Stimulated activated CD8-positive, alpha-beta memory T cell treated with anti-CD3 and anti-CD28 coated beads, Interleukin-4, amount 100 ng/mL, for 24 hours (primary cell): ENCODE measurements around the gene HMOX1.
"Not testable (repeated sequence)": the region's sequence is repeated elsewhere in the genome, so short reads cannot be mapped to it uniquely, and the experiment has no call there.

Source experiments
- DNase-seq: peaks from one replicate; pipeline ENCODE4 v3.0.0-alpha.2; 2020; ENCODE audit warnings: low read depth

HMOX1 gene

DNA sequence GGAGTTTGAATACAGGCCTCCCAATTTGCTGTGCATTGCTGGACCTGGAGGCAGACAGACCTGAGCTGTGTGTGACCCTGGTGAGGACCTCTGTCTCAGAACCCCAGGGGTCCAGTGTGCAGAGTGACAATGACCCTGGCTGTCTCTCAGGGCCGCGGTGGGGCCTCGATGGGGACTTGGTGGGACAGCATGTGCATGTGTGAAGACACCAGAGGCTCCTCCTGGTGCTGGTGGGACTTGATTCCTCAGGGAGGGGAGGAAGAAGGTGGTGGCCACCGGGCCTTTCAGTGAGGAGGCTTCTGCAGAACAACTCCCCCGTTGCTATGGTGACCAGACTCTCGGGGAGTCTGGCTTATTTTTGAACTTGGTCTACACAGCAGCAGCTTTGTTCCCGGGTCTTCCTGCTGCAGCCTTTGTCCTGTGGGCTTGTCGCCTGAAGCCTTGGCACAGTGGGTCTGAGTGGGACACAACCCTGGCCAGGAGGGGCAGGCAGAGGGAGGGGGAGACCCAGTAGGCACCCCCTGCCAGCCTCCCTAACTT lies 54.4 kb downstream of the HMOX1 start:
- DNase-seq = no peak

DNA sequence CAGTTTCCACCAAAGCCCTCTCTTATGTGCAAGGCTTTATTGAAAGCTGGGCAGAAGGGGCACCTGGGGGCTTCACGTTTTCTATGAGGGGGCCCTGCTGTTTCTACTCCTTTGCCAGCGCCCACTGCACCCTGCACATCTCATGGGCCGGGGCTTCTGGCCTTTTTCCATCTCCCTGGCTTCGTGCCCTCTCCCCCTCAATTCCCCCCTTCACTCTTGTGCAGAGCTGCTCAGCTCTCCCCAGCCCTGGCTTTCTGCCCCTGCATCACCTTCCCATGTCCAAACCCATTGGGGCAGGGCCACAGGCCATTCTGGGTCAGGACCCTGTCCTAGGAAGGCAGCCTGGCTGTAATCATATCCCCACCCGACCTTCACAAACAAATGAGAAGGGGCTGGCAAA lies 55.5 kb downstream of the HMOX1 start:
- no peak for DNase-seq

DNA sequence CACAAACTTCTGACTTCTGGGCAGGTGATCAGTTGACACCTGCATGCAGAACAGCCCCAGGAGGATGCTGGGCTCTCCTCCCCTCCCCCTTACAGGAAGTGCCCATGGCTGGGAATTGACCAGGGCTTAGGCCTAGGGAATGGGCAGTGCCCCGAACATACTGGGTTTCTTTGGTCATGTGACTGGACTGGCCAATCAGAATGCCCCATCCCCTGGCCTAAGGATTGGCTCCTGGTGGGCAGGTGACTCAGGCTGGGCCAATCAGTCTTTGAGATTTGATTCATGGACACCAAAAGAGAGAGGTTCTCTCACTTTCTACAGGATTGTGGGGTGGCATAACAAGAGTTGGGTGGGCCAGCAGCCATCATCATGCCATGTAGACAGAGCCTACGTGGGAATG lies 56.2 kb downstream of the HMOX1 start:
- no peak for DNase-seq

DNA sequence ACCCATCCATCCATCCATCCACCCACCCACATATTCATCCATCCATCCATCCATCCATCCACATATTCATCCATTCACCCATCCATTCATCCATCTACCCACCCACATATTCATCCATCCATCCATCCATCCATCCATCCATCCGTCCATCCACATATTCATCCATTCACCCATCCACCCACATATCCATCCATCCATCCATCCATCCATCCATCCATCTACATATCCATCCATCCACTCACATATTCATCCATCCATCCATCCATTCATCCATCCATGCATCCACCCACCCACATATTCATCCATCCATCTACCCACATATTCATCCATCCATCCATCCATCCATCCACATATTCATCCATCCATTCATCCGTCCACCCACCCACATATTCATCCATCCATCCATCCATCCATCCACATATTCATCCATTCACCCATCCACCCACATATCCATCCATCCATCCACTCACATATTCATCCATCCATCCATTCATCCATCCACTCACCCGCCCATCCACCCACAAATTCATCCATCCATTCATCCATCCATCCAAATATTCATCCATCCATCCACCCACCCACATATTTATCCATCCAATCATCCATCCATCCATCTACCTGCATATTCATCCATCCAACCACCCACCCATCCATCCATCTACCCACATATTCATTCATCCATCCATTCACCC lies 57.9 kb downstream of the HMOX1 start:
- not testable (repeated sequence) for DNase-seq

DNA sequence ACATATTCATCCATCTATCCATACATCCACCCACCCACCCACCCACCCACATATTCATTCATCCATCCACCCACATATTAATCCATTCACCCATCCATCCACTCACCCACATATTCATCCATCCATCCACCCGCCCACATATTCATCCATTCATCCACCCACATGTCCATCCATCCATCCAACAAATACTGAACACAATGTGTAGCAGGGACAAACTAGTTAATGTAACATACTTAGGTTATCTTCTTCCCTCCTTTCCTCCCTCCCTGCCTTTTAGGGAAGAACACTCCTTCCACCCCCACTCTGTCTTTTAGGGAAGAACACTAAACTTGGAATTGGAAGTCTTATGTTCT lies 58.4 kb downstream of the HMOX1 start:
- DNase-seq = no peak

DNA sequence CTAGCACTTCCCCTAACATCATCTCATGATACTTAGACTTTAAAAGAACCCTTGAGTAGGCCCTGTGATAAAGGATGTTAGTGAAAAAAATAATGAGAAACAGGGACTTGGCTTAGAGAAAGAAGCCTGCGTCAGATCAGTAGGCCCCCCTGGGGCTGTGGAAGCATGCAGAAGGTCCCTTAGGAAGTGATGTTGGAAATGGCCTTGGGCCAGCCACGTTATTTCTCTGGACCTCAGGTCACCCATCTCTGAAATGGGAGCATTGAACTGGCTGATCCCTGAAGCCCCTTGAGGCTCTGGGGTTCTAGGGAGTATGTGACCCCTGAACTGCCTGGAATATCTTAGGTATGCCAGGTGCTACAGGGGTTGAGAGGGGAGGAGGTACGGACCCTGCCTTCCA lies 59.2 kb downstream of the HMOX1 start:
- no peak for DNase-seq

DNA sequence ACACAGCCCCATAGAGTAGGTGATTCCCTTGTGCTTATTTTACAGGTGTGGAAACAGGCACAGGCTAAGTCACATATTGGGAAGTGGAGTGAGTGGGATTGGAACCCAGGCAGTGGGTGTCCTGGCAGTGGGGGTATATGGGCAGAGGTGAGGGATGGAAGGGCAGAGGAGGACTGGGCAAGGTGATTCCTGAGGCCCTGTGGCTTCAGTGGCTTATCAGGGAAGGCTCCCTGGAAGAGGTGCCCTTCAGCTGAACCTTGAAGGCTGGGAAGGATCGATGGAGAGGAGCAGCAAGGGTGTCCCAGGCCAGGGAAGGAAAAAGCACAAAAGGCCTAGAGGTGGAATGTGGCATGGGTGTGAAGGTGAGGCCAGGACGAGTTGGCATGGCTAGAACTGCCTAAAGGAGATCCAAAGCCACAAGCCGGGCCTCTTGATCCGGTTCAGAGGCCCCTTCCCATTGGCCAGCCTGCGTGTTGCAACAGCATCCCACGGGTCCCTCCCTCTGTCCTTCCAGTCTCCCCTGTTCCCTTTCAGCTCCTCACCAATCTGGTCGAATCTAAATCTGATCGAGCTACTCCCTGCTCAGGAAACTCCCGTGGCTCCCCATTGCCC lies 60.7 kb downstream of the HMOX1 start:
- DNase-seq = no peak

DNA sequence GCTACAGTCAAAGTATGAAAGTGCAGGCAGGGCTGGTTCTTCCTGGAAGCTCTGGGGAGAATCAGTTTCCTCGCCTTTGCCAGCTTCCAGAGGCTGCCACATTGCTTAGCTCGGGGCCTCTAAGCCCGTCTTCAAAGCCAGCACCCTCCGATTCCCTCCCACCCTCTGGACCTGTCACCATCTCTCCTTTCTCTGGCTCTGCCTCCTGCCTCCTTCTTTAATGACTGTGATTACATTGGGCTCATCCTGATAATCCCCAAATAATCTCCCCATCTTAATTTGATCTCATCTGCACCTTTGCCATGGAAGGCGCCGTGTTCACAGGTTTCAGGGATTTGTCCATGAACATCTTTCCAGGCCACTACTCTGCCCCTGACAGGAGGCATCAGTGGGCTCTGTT lies 61.6 kb downstream of the HMOX1 start:
- no peak for DNase-seq

DNA sequence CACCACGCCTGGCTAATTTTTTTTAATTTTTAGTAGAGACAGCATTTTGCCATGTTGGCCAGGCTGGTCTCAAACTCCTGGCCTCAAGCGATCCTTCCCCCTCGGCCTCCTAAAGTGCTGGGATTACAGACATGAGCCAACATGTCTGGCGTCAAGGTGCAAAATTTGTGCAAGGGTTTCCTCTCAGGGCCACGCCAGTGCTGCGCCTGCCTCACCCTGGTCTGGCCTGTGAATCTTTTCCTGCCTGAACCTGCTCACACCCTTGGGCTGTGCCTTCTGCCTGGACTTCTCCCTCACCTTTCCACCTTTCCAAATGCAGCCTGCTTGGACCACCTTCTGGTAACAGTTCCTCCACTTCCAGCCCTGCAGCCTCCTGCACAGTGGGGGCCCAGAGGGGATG lies 62.4 kb downstream of the HMOX1 start:
- DNase-seq = no peak
